Adrenal gland (tissue), 5 donors: ENCODE results near the gene TFF1.

Source experiments
- CTCF ChIP-seq, 6 experiments: fragments of 450-650 bp in 4 of 6; fragments of 200-600 bp in 2 of 6; sonication (generic) in 1 of 6; IDR thresholded peaks; 1 replicate in 5 of 6; 2 replicates in 1 of 6; pipeline versions ENCODE4 v1.5.1 to v1.8.0; 2016 to 2021; ENCODE audit warnings: antibody characterized with exemption in 6 of 6, mild to moderate bottlenecking in 2 of 6, moderate library complexity in 1 of 6
- POLR2A ChIP-seq, 2 donors: fragments of 450-650 bp; IDR thresholded peaks; one replicate each; pipeline ENCODE4 v1.6.1; 2017; ENCODE audit warnings: antibody characterized with exemption in 2 of 2, mild to moderate bottlenecking in 2 of 2, moderate library complexity in 1 of 2
- donor health status: DM: no; HTN: no; CAD: no.

GRCh38 chr21:42348762-42349161 lies 17.6 kb downstream of the TFF1 start:
- TF ChIP-seq CTCF (IDR thresholded peaks at IDR 0.05) = no peak
- TF ChIP-seq POLR2A (IDR thresholded peaks at IDR 0.05) = no peak
